BLaER1 (cell line): ENCODE results near the gene JAK1.

ENCODE experiments used
- H3K27ac ChIP-seq: shearing (Covaris generic); formaldehyde crosslinking; 2 replicates; pipeline ENCODE4 v1.8.1; 2022
- H3K27me3 ChIP-seq: shearing (Covaris generic); formaldehyde crosslinking; 2 replicates; pipeline ENCODE4 v1.8.1; 2022
- H3K36me3 ChIP-seq: shearing (Covaris generic); formaldehyde crosslinking; 2 replicates; pipeline ENCODE4 v1.8.1; 2022
- H3K4me1 ChIP-seq: shearing (Covaris generic); formaldehyde crosslinking; 2 replicates; pipeline ENCODE4 v1.8.1; 2022
- H3K4me2 ChIP-seq: shearing (Covaris generic); formaldehyde crosslinking; 2 replicates; pipeline ENCODE4 v1.8.1; 2022
- H3K4me3 ChIP-seq: shearing (Covaris generic); formaldehyde crosslinking; 2 replicates; pipeline ENCODE4 v1.8.1; 2022
- H3K9ac ChIP-seq: shearing (Covaris generic); formaldehyde crosslinking; 2 replicates; pipeline ENCODE4 v1.8.1; 2022
- H3K9me3 ChIP-seq: shearing (Covaris generic); formaldehyde crosslinking; 2 replicates; pipeline ENCODE4 v1.8.1; 2022
- H4K20me1 ChIP-seq: shearing (Covaris generic); formaldehyde crosslinking; 2 replicates; pipeline ENCODE4 v1.8.1; 2022
- Cebpa-rat ChIP-seq: shearing (Covaris generic); IDR thresholded peaks from 2 replicates; pipeline ENCODE4 v1.8.1; 2022

Gene JAK1

GRCh38 chr1:64814427-64814826, 151.9 kb downstream of the JAK1 start:
- H3K4me3 ChIP-seq = no peak overlapping the region
- no peaks in the 10 kb centered on the region for H3K4me1 ChIP-seq
- no peak overlapping the region for H3K27ac ChIP-seq
- H3K36me3 ChIP-seq = peaks cover 34% of the 10 kb centered on the region
- H3K4me2 ChIP-seq = no peak overlapping the region
- no peaks in the 10 kb centered on the region for H4K20me1 ChIP-seq
- peaks cover 15% of the 10 kb centered on the region for H3K9me3 ChIP-seq
- no peak for TF ChIP-seq Cebpa-rat
- no peak overlapping the region for H3K9ac ChIP-seq
- H3K27me3 ChIP-seq = no peaks in the 10 kb centered on the region

GRCh38 chr1:64811131-64811530, 155.2 kb downstream of the JAK1 start:
- no peak overlapping the region for H3K9ac ChIP-seq
- H3K27ac ChIP-seq = no peak overlapping the region
- no peaks in the 10 kb centered on the region for H3K27me3 ChIP-seq
- H3K4me1 ChIP-seq = no peaks in the 10 kb centered on the region
- no peak overlapping the region for H3K4me3 ChIP-seq
- H3K4me2 ChIP-seq = no peak overlapping the region
- peaks cover 29% of the 10 kb centered on the region for H3K36me3 ChIP-seq
- H4K20me1 ChIP-seq = no peaks in the 10 kb centered on the region
- no peak for TF ChIP-seq Cebpa-rat
- peaks cover 2% of the 10 kb centered on the region; the same call in 1 of the 2 replicates for H3K9me3 ChIP-seq

- H4K20me1 ChIP-seq = no peaks in the 10 kb centered on the region
- H3K4me3 ChIP-seq = no peak overlapping the region
- TF ChIP-seq Cebpa-rat = no peak
- no peak overlapping the region for H3K27ac ChIP-seq
- H3K27me3 ChIP-seq = no peaks in the 10 kb centered on the region
- H3K4me2 ChIP-seq = no peak overlapping the region
- no peaks in the 10 kb centered on the region for H3K4me1 ChIP-seq
- peaks cover 24% of the 10 kb centered on the region; the same call in 1 of the 2 replicates for H3K36me3 ChIP-seq
- no peaks in the 10 kb centered on the region for H3K9me3 ChIP-seq
- H3K9ac ChIP-seq = no peak overlapping the region
Observed at GRCh38 chr1:64810001-64810400, 156.3 kb downstream of the JAK1 start.

- no peak overlapping the region for H3K4me2 ChIP-seq
- H3K27me3 ChIP-seq = no peaks in the 10 kb centered on the region
- H3K9ac ChIP-seq = no peak overlapping the region
- no peak overlapping the region for H3K27ac ChIP-seq
- no peaks in the 10 kb centered on the region for H3K4me1 ChIP-seq
- H3K36me3 ChIP-seq = peaks cover 21% of the 10 kb centered on the region; the same call in 1 of the 2 replicates
- H3K4me3 ChIP-seq = no peak overlapping the region
- TF ChIP-seq Cebpa-rat = no peak
- no peaks in the 10 kb centered on the region for H4K20me1 ChIP-seq
- H3K9me3 ChIP-seq = no peaks in the 10 kb centered on the region
Observed at GRCh38 chr1:64809309-64809708, 157.0 kb downstream of the JAK1 start.

- H4K20me1 ChIP-seq = no peaks in the 10 kb centered on the region
- no peak for TF ChIP-seq Cebpa-rat
Observed at GRCh38 chr1:64801851-64802523, 164.4 kb downstream of the JAK1 start.

GRCh38 chr1:64798872-64799271, 167.5 kb downstream of the JAK1 start:
- Histone ChIP-seq H3K4me2 (no peak overlapping the region), H3K4me3 (no peak overlapping the region), H3K36me3 (peaks cover 9% of the 10 kb centered on the region), H3K27ac (no peak overlapping the region), H3K9ac (no peak overlapping the region), H3K9me3 (no peaks in the 10 kb centered on the region; the same call in 1 of the 2 replicates), H3K27me3 (no peaks in the 10 kb centered on the region), H4K20me1 (no peaks in the 10 kb centered on the region), H3K4me1 (no peaks in the 10 kb centered on the region)
- TF ChIP-seq Cebpa-rat = no peak

More at GRCh38 chr1:64801851-64802523, 164.4 kb downstream of the JAK1 start:
- H3K27me3 ChIP-seq = no peaks in the 10 kb centered on the region
- no peaks in the 10 kb centered on the region for H3K9me3 ChIP-seq
- no peaks in the 10 kb centered on the region for H3K4me1 ChIP-seq
- peaks cover 14% of the 10 kb centered on the region for H3K36me3 ChIP-seq
- H3K4me2 ChIP-seq = no peak overlapping the region
- no peak overlapping the region for H3K9ac ChIP-seq
- H3K4me3 ChIP-seq = no peak overlapping the region
- no peak overlapping the region for H3K27ac ChIP-seq

- H3K27me3 ChIP-seq = no peaks in the 10 kb centered on the region
- H4K20me1 ChIP-seq = no peaks in the 10 kb centered on the region
- no peak overlapping the region for H3K9ac ChIP-seq
- H3K9me3 ChIP-seq = peaks cover 18% of the 10 kb centered on the region
- no peak overlapping the region for H3K4me3 ChIP-seq
- H3K27ac ChIP-seq = no peak overlapping the region
- peaks cover 52% of the 10 kb centered on the region for H3K36me3 ChIP-seq
- no peak for TF ChIP-seq Cebpa-rat
- no peak overlapping the region for H3K4me2 ChIP-seq
- H3K4me1 ChIP-seq = no peaks in the 10 kb centered on the region
Observed at GRCh38 chr1:64790832-64791487, 175.4 kb downstream of the JAK1 start.
